Left hindlimb (tissue), 1 donor: ENCODE data around the gene ALKAL2.

Experiments used
- DNase-seq: peaks from one replicate; pipeline ENCODE4 v3.0.0-alpha.2; 2018

The ALKAL2 gene

DNA sequence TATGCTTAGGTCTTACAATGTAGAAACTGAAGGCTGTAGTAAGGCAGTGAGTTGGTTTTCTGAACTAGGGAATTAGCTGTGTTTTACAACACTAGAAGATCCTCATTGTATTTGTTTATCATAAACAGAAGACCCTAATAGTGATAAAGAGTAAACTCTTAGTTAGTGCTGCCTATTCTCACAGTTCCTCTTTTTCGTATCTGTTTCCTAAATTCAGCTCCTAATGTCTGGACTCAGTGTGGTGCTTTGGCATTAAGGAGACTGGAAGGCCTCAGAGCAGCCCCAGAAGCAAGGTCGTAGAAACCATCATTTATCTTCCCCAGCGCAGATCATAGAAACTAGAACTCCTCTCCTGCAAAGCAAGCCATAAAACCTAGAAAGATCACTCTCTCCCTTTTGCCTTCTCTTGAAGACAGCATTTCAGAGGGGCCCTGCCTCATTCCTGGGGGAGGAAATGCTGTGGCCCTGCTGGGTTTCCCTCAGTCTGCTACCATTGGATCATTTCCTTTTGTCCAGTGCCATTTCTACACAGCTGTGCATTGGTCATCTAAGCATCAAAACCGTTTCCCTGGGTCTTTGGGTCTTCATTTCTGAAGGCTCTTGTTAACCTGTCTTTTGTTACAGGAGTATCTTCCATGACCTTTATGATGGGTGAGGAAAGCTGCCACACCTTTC is 18.4 kb downstream of the ALKAL2 start:
- DNase-seq, result no peak

DNA sequence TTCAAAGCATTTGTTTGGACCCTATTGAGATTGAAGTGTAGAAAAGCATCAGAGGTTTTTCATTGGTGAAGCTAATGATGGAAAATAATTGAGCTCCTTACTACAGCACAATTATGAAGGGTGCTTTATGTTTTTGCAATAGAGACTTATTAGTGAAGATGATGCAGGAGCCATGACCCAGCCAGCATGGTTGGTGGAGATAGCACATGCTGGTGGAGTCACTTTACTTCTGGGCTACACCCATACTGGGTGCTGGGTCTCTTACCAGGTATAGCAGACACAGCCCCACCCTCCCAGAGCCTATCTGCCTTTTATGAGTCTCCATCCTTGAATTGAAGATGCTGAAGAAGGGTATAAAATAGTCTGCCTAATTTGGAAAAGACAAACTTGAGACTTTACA is 19.6 kb downstream of the ALKAL2 start:
- no peak for DNase-seq

DNA sequence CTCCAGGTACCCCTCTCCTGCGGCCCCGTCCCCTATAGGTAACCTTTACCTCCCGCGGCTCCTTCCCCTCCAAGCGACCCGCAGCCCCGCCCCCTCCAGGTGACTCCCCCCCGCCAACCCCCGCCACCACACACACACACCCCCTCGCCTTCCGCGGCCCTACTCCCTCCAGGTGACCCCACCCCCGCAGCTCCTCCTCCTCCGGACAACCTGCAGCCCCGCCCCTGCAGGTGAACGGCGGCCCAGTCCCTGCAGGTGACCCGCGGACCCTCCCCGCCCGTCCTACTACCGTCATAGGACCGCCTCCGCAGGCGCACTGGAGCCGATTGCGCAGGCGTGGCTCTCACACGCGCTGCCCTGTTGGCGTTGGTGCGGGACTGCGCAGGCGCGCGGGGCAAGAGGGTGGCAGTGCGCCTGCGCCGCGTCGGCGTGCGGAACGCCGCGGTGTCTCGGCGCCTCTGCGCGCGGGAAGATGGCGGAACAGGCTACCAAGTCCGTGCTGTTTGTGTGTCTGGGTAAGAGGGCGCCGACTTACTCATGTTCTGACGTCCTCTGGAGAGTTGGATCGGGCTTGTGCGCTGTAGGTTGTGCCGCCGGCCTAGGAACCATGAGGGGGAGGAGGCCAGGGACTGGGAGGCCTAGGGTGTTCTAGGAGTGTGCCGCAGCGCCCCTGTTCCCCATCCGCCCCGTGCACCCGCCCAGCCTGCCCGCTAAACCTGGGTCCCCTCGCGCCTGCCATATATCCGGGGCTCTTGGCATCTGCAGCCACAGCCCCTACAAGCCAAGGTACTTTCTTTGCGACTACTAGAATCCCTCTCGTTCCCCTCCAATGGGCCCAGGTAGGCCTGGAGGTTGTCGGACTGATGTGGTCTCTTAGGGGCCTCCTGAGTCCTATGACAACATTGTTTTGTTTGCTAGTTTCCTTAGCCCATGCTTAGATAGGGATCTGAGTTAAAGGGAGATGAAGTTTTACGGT is 23.1 kb downstream of the ALKAL2 start, which contains the start of gene ACP1:
ACP1 (plus strand) TSS at position 455 of the 976 bp plus-strand sequence; CDS start at position 473, 18 bp downstream.
- DNase-seq, result peak; percentile 96

DNA sequence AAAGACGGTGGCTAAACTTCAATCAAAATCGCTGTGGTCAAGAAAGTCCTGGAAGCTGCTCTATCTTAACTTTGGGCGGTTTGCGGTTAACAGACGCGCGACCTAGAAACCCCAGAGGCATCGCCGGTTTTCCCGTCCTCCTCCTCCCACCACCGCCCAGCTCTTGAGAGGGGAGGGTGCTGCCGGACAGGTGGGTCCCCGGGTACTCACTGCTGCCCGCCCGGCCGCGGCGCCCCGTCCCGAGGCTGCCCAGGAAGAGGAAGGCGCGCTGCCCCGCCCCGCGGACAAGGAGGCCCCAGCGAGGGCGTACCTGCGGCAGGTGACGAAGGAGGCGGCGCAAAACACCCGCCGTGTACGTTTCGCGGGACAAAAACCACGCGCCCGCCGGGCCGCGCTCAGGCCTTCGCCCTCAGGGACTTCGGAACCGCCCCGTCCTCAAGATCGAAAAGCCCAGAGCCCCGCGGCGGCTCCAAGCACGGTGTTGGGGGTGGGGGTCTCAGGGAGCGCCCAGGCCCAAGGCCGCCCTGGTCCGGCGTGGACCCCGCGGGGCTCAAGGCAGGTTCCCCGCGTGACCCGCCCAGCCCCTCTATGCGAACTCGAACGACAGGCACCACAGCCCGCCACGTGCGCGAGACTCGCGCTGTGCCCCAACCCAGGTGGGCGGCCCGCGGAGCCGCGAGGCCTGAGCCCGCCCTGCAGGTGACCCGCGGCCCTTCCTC is 24.0 kb downstream of the ALKAL2 start, which contains the start of gene SH3YL1:
SH3YL1 (minus strand) TSS at position 259 of the 719 bp plus-strand sequence; CDS start at position 211, 48 bp downstream.
- peak; percentile 44 for DNase-seq

GRCh38 chr2:263022-263738 is 24.7 kb downstream of the ALKAL2 start:
- no peak for DNase-seq

DNA sequence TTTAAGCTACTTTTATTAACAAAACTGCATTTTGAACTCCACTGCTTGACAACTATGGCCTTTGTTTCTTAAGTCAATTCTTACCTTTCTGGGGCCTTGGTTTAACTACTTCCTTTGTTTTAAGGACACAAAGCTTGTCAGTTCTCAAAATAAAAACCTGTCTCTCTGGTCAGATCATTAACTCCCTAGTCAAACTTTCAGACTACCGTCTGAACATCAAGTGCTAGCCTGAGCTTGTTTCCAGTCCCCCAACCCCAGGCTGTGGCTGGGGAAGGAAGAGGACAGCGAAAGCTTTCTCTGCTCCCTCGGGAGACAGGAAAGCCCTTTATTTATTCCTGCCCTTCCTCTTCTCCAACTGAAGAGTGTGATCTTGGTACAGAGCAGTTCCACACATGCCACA is 25.8 kb downstream of the ALKAL2 start:
- DNase-seq, result no peak

DNA sequence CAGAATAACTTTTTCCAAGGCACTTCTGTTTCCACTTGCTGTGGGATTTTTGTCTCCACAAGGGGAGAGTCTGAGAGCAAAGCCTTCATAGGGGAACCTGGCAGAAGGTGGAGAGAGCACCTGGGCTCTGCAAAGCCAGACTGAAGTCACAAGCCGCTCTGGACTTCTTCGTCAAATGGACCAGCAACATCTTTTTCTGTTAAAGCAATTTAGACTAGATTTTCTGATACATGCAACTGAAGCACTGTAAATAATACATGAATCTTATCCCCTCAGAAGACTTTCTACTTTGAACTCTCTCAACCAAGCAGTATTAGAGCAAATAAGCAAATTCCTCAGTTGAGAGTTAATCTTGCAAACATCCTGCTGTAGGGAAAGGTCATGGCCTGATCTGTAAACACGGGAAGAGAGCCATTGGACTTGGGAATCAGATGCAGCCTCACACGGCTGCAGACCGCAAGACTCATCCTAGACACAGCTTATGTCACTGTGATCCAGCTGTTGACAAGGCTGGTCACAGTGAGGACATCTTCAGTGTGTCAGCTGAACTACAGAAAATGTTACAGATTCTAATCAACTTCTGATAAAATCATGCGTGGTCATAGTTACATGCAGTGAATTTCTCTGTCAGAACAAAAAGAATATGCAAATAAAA is 27.3 kb downstream of the ALKAL2 start:
- no peak for DNase-seq

DNA sequence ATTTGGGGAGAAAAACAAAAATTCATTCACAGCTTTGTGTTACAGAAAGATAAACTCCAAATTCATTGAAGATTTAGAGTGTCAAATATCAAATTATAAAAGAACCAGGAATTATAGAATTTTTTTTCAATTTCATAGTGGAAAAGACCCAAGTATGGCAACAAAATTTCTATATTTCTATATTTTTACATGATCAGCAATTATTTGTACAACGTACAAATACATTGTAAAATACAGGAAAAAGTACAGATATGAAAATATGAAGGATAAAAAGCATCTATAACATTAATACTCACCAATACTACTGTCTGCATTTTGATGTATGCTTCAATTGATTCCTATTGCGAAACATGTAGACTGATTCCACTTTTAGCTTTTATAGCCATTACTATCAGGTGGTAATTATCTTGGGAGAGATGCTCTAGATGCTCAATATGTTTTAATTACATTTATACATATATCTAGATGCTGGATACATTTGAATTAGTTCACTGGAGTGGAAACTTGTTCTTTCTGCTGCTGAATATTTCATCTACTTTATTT is 28.0 kb downstream of the ALKAL2 start:
- no peak for DNase-seq

DNA sequence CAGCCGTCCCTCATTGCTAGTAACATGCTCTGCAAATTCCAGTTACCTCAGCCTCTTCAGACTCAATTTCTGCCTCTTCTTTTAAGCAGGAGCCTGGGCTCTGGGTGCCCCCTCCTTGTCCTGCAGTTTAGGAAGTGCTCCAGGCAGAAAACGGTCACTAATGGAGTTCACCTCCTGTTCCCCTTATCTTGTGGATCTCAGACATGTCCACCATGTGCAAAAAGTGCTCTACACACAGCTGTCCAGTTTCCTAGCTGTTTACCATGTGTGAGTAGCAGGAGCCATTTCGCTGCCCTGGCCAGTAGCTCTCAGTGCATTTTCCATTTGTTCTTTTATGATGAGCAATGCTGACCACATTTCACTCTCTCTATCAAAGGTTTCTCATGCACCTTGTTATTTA is 29.0 kb downstream of the ALKAL2 start:
- DNase-seq, result no peak

GRCh38 chr2:257842-258241 is 30.0 kb downstream of the ALKAL2 start:
- DNase-seq, result no peak

DNA sequence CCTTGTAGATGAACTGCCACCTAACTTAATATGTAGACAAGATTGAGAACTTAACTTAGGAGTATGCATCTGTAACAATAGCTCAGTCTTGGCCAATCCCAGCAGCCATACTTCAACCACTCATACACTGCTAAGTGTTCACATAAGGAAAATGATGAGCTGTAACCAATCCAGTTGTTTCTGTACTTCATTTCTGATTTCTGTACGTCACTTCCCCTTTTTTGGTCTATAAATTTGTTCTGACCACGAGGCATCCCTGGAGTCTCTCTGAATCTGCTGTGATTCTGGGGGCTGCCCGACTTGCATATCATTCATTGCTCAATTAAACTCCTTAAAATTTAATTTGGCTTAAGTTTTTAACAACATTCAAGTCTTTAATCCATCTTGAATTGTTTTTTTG is 30.5 kb downstream of the ALKAL2 start:
- no peak for DNase-seq

DNA sequence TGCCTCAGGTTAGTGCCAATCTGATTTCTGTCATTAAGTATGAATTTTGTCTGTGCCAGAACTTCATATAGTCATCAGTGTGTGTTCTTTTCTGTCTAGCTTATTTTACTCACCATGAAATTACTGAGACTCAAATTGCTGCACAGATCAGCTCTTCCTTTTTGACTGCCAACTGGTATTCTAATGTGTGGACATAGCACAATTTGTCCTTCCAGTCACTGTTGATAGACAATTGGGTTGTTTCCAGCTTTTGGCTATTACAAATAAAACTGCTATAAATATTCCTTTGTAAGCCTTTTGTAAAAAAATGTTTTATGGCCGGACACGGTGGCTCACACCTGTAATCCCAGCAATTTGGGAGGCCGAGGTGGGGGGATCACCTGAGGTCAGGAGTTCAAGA is 31.8 kb downstream of the ALKAL2 start:
- DNase-seq, result no peak

DNA sequence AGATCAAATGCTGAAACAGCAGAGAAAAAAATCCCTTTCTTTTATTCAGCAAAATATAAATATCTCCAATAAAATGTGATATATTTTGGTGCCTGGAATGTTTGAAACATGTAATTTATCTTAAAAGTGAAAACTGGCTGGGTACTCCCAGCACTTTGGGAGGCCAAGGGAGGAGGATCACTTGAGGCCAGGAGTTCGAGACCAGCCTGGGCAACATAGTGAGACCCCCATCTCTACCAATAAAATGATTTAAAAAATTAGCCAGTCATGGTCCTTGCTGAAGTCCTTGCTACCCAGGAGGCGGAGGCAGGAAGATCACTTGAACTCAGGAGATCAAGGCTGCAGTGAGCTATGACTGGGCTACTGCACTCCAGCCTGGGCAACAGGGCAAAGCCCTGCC is 32.7 kb downstream of the ALKAL2 start:
- no peak for DNase-seq

- no peak for DNase-seq
Measured at GRCh38 chr2:254241-254640, 33.6 kb downstream of the ALKAL2 start.

DNA sequence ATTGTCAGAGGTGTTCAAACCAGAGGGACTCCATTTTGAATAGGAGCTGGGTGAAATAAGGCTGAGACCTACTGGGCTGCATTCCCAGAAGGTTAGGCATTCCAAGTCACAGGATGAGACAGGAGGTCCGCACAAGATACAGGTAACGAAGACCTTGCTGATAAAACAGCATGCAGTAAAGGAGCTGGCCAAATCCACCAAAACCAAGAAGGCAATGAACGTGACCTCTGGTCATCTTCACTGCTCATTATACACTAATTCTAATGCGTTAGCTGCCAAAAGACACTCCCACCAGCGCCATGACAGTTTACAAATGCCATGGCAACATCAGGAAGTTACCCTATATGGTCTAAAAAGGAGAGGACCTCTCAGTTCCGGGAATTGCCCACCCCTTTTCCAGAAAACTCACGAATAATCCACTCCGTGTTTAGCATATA is 34.7 kb downstream of the ALKAL2 start:
- no peak for DNase-seq

- DNase-seq, result no peak
Measured at GRCh38 chr2:252001-252602, 35.8 kb downstream of the ALKAL2 start.

GRCh38 chr2:249538-250042 is 38.3 kb downstream of the ALKAL2 start:
- DNase-seq, result no peak

DNA sequence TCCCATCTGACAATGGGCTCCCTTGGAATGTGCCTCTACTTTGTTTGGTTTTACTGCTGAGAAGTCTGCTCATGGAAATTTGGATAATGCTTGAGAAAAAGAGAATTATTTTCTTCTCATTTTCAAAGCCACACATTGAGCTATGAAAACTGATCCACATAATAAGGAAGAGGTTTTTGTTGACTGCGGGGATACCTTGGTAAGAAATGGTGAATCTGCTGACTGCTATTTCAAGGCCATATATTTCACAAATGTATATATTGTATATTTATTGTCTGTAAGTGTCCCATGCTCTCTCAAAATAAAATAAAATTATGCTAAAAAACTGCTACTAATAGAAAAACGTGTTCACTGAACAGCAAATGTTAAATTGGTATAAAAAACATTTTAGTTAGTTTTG is 39.2 kb downstream of the ALKAL2 start:
- DNase-seq, result no peak

- DNase-seq, result no peak
Measured at GRCh38 chr2:246489-247144, 41.3 kb downstream of the ALKAL2 start.

- no peak for DNase-seq
Measured at GRCh38 chr2:244547-244946, 43.3 kb downstream of the ALKAL2 start.
